ENCODE data around the gene EXOC6B.

Gene EXOC6B

DNA sequence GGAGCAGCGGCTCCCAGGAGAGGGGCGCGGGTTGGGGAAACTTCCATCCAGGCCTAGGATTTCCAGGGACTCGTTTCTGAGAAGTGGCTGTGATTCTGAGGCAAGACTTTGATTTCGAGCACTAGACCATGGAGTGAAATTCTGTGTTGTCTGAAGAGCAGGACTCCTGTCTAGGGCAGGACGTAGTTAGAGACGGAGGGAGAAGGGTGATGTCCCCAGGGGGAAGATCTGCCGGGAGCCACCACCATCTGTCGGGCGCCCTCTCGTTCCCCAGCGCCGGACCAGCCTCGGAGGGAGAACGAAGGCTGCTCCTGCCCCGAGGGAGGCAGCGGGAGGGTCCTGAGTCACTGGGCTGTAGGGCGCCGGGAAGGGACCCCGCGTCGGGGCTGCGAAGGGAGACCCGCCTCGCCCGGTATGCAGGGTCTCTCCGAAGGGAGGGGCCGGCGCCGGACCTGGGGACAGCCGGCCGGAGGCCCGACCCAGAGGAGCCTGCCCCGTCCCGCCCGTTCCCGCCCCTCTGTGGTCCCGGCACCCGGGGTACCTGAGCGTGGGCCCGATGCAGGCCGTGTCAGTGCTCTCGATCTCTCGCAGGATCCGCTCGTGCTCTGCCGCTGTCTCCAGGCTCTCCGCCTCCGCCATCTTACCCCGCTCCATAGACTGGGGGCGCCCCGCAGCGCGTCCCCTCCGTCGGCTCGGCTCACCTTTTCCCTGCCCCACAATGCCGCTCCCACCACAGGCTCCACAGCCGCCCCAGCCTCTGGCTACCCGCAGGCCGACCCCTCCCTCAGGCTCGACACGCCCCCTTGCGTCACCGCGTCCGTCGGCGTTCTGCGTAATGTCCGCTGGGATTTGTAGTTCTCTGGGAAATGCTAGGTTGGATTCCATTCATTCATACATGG, at the start of gene EXOC6B:
Gene EXOC6B, minus strand, starts transcription at position 777 of the 899 bp plus-strand sequence.
- TF ChIP-seq, protein P1, sequence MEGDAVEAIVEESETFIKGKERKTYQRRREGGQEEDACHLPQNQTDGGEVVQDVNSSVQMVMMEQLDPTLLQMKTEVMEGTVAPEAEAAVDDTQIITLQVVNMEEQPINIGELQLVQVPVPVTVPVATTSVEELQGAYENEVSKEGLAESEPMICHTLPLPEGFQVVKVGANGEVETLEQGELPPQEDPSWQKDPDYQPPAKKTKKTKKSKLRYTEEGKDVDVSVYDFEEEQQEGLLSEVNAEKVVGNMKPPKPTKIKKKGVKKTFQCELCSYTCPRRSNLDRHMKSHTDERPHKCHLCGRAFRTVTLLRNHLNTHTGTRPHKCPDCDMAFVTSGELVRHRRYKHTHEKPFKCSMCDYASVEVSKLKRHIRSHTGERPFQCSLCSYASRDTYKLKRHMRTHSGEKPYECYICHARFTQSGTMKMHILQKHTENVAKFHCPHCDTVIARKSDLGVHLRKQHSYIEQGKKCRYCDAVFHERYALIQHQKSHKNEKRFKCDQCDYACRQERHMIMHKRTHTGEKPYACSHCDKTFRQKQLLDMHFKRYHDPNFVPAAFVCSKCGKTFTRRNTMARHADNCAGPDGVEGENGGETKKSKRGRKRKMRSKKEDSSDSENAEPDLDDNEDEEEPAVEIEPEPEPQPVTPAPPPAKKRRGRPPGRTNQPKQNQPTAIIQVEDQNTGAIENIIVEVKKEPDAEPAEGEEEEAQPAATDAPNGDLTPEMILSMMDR (IDR thresholded peaks at IDR 0.05; ENCODE audit: low read depth, low read length), result no peak
- H3K4me3 ChIP-seq (ENCODE audit: low read depth, low read length), result peak within 1 kb of the TSS; percentile 86

DNA sequence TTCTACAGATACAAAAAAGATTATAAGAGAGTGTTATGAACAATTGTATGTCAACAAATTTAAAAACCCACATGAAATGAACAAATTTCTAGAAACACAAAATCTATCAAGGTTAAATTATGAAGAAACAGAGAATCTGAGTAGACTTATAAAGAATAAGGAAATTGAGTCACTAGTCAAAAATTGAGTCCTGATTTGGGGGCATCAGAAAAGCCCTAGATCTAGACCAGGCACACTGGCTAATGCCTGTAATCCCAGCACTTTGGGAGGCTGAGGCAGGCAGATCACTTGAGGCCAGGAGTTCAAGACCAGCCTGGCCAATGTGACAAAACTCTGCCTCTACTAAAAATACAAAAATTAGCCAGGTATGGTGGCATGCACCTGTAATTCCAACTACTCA, 46.0 kb upstream of the EXOC6B start:
- TF ChIP-seq, protein P1 (IDR thresholded peaks at IDR 0.05; ENCODE audit: low read depth, low read length), result no peak

DNA sequence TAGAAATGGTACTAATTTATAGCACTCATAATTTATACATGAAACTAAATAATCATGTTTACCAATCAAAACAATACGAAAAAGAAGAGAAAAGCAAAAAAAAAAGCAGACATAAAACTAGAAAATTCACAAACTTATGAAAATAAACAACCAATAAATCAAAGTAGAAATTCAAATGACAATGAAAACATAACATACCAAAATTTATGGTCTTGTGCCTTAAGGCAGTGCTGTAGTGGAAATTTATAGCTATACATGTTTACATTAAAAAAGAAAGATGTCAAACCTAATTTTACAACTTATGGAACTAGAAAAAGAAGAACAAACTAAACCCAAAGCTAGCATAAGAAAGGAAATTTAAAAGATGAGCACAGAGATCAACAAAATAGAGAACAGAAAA, 45.2 kb upstream of the EXOC6B start:
- TF ChIP-seq, protein P1 (IDR thresholded peaks at IDR 0.05; ENCODE audit: low read depth, low read length), result no peak
- no peak overlapping the region for H3K4me3 ChIP-seq (ENCODE audit: low read depth, low read length)

More for the DNA sequence above, 46.0 kb upstream of the EXOC6B start:
- no peak overlapping the region for H3K4me3 ChIP-seq (ENCODE audit: low read depth, low read length)

GRCh38 chr2:72864500-72864899, 38.7 kb upstream of the EXOC6B start:
- H3K4me3 ChIP-seq (ENCODE audit: low read depth, low read length), result no peak overlapping the region
- TF ChIP-seq, protein P1 (IDR thresholded peaks at IDR 0.05; ENCODE audit: low read depth, low read length), result no peak

- H3K4me3 ChIP-seq (ENCODE audit: low read depth, low read length), result peak overlapping the region; percentile 33
- TF ChIP-seq, protein P1 (IDR thresholded peaks at IDR 0.05; ENCODE audit: low read depth, low read length), result no peak
These were observed 37.2 kb upstream of the EXOC6B start for GRCh38 chr2:72863046-72863445.

- TF ChIP-seq, protein P1 (IDR thresholded peaks at IDR 0.05; ENCODE audit: low read depth, low read length), result peak; percentile 95
- peak overlapping the region; percentile 33 for H3K4me3 ChIP-seq (ENCODE audit: low read depth, low read length)
These were observed 36.6 kb upstream of the EXOC6B start for GRCh38 chr2:72862239-72862988.

Measured in WI38 (cell line).